ENCODE results near the gene RNF19B.

DNA sequence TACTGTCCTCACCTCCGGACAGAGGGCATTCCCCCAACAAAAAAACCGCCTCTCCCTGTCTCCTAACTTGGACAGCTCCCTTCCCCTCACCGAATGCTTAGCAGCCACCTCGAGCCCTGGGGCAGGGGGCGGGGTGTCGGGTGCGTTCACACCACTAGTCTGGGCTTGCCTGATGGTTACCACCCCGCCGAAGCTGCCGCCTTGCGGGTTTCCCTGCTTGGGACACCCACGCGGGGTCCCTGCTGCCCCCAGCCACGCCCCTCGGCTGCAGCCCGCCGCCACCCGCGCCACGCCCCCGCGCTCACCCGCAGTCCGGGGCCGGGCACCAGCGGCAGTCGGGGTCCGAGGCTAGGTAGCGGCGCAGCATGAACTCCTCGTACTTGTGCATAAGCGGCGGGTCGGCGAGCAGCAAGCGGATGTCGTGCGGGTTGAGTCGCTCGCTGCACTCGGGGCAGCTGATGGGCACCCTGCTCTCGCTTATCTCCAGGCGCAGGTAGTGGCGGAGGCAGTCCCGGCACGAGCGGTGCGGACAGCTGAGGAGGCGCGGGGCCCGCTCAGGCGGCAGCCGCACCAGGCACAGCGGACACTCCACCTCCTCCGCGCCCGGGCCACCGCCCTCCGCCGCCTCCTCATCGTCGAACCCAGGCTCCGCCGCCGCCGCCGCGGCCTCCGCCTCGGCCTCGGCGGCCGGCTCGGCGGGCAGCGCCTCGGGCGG is 706 bp downstream of the RNF19B start:
- TF ChIP-seq POLR2A (IDR thresholded peaks at IDR 0.05) = peak in 1 of 3 donors; percentile 8
- TF ChIP-seq, protein P1, sequence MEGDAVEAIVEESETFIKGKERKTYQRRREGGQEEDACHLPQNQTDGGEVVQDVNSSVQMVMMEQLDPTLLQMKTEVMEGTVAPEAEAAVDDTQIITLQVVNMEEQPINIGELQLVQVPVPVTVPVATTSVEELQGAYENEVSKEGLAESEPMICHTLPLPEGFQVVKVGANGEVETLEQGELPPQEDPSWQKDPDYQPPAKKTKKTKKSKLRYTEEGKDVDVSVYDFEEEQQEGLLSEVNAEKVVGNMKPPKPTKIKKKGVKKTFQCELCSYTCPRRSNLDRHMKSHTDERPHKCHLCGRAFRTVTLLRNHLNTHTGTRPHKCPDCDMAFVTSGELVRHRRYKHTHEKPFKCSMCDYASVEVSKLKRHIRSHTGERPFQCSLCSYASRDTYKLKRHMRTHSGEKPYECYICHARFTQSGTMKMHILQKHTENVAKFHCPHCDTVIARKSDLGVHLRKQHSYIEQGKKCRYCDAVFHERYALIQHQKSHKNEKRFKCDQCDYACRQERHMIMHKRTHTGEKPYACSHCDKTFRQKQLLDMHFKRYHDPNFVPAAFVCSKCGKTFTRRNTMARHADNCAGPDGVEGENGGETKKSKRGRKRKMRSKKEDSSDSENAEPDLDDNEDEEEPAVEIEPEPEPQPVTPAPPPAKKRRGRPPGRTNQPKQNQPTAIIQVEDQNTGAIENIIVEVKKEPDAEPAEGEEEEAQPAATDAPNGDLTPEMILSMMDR (IDR thresholded peaks at IDR 0.05) = peak in 3 of 7 experiments; percentile 11 to 19 (median 16)

Measured in body of pancreas (tissue), 4 donors.